Activated T-cell treated with anti-CD3 and anti-CD28 coated beads, Interleukin-2, amount 50 U/mL, for 72 hours (primary cell): ENCODE measurements around the gene BCDIN3D. TPM values are rescaled to one million over a fixed set of nuclear protein-coding genes. Genes with fewer than 3 reads are reported as not detected.

ENCODE experiments used
- ATAC-seq, 2 donors: fragments of 150-1000 bp; cut with Tn5 transposase; replicated peaks in 1 of 2; 2 replicates each; pipeline ENCODE4 v1.10.0; 2021; ENCODE audit warnings: moderate library complexity in 2 of 2, mild to moderate bottlenecking in 1 of 2
- DNase-seq, 2 donors: peaks; one replicate each; pipeline ENCODE4 v3.0.0; 2021 to 2022; ENCODE audit warnings: mixed read lengths in 1 of 2
- H3K27ac Mint-ChIP-seq: one replicate; pipeline ENCODE4 v1.8.0; 2022; ENCODE audit warnings: mild to moderate bottlenecking, moderate library complexity, mixed read lengths
- H3K27me3 Mint-ChIP-seq: one replicate; pipeline ENCODE4 v1.8.0; 2022; ENCODE audit warnings: low read depth, mixed read lengths
- H3K36me3 Mint-ChIP-seq, 2 donors: one replicate each; pipeline ENCODE4 v1.8.0; 2022; ENCODE audit warnings: mixed read lengths in 2 of 2, mild to moderate bottlenecking in 1 of 2; ENCODE audit not compliant: insufficient read depth in 2 of 2
- H3K4me1 Mint-ChIP-seq: one replicate; pipeline ENCODE4 v1.8.0; 2022; ENCODE audit warnings: low read depth, mixed read lengths
- H3K4me3 Mint-ChIP-seq, 2 donors: one replicate each; pipeline ENCODE4 v1.8.0; 2022; ENCODE audit warnings: mild to moderate bottlenecking in 2 of 2, mixed read lengths in 2 of 2, moderate library complexity in 2 of 2
- H3K9me3 Mint-ChIP-seq, 2 donors: one replicate each; pipeline ENCODE4 v1.8.0; 2022; ENCODE audit warnings: mixed read lengths in 2 of 2
- total RNA-seq, 2 donors: library from RNA; stranded (reverse); gene quantifications; one replicate each; pipeline ENCODE4 v1.2.3, GENCODE V29; 2022

The BCDIN3D gene
- total RNA-seq, 2 donors from 2014 or later = 9.0 to 10.8 TPM

DNA sequence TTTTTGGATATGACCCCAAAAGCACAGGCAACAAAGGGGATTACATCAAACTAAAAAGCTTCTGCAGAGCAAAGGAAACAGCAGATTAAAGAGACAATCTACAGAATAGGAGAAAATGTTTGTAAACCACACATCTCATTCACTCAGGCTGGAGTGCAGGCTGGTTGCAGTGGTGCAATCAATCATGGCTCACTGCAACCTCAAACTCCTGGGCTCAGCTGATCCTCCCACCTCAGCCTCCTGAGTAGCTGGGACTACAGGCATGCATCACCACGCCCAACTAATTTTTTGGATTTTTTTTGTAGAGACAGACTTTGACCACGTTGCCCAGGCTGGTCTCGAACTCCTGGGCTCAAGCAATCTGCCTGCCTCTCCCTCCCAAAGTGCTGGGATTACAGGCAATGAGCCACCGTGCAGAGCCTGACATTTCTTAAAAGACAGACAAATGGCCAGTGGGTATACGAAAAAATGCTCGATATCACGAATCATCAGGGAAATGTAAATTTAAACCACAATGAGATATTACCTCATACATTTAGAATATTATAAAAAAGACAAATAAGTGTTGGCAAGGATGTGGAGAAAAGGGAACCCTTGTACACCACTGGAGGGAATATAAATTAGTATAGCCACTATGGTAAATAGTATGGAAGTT lies 24.5 kb downstream of the BCDIN3D start:
- no peaks in the 10 kb centered on the region for H3K9me3 Mint-ChIP-seq
- ATAC-seq (no peak), DNase-seq (no peak)
- peaks cover 14% of the 10 kb centered on the region for H3K4me1 Mint-ChIP-seq
- no peak overlapping the region for H3K4me3 Mint-ChIP-seq
- peak overlapping the region; percentile 15 for H3K27ac Mint-ChIP-seq
- H3K36me3 Mint-ChIP-seq = peaks cover 0 to 2% of the 10 kb centered on the region in 2 donors
- no peaks in the 10 kb centered on the region for H3K27me3 Mint-ChIP-seq

- Mint-ChIP-seq H3K4me3 (no peak overlapping the region), H3K27me3 (no peaks in the 10 kb centered on the region), H3K36me3 (no peaks in the 10 kb centered on the region), H3K27ac (no peak overlapping the region), H3K9me3 (no peaks in the 10 kb centered on the region), H3K4me1 (peaks cover 9% of the 10 kb centered on the region)
- DNase-seq = no peak
- ATAC-seq = no peak
Measured at GRCh38 chr12:49813131-49813530, 29.8 kb downstream of the BCDIN3D start.

DNA sequence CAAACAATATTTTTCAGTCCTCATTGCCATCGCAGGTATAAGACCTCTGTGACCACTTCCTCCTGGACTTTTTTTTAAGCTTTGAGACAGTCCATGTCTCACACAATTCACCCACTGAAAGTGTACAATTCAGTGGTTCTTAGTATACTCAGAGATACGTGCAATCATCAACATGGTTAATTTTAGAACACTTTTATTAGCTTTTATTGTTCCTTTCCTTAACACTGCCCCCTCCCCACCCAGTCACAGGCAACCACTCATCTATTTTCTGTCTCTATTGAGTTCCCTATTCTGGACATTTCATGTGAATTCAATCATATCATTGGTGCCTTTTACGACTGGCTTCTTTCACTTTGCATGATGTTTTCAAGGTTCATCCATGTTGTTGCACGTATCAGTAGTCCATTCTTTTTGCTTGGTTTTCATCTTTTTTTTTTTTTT lies 30.9 kb downstream of the BCDIN3D start:
- no peaks in the 10 kb centered on the region for H3K27me3 Mint-ChIP-seq
- DNase-seq (no peak), ATAC-seq (no peak)
- peaks cover 9% of the 10 kb centered on the region for H3K4me1 Mint-ChIP-seq
- no peaks in the 10 kb centered on the region for H3K36me3 Mint-ChIP-seq
- H3K27ac Mint-ChIP-seq = no peak overlapping the region
- no peak overlapping the region for H3K4me3 Mint-ChIP-seq
- H3K9me3 Mint-ChIP-seq = no peaks in the 10 kb centered on the region

GRCh38 chr12:49811136-49811535 lies 31.8 kb downstream of the BCDIN3D start:
- Mint-ChIP-seq H3K27ac (no peak overlapping the region), H3K9me3 (no peaks in the 10 kb centered on the region), H3K36me3 (no peaks in the 10 kb centered on the region), H3K4me3 (no peak overlapping the region), H3K27me3 (no peaks in the 10 kb centered on the region), H3K4me1 (peaks cover 9% of the 10 kb centered on the region)
- no peak for DNase-seq
- ATAC-seq = no peak

- no peaks in the 10 kb centered on the region for H3K9me3 Mint-ChIP-seq
- no peaks in the 10 kb centered on the region for H3K27me3 Mint-ChIP-seq
- no peak for ATAC-seq
- H3K4me1 Mint-ChIP-seq = peaks cover 9% of the 10 kb centered on the region
- H3K36me3 Mint-ChIP-seq = no peaks in the 10 kb centered on the region
- no peak overlapping the region for H3K27ac Mint-ChIP-seq
- no peak overlapping the region for H3K4me3 Mint-ChIP-seq
- DNase-seq = no peak
Measured at GRCh38 chr12:49809906-49810389, 33.0 kb downstream of the BCDIN3D start.

DNA sequence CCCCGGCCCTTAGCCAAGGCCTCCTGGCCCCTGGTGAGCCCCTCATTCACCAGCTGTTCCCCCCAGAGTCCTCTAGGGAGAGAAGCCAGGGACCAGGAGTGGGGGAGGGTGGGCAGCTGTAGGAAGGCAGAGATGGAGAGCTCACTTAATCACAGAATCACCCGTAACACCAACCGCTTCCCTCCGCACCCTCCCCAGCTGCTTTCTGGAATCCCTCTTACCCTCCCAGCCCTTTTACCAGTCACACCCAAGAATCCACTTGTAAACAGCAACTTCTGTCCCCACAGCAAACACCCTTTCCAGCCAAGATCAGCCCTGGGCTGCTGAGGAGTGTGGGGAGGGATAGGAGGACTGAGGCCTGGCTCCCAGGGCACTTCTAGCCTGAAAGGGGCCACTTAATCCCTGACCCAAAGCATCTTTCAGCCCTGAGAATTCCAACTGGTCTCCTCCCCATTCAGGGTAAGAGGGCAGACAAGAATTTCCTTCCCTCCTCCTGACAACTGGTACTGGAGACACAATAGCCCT lies 33.5 kb downstream of the BCDIN3D start:
- Mint-ChIP-seq H3K9me3 (no peaks in the 10 kb centered on the region), H3K27me3 (no peaks in the 10 kb centered on the region), H3K36me3 (no peaks in the 10 kb centered on the region), H3K4me1 (peaks cover 9% of the 10 kb centered on the region), H3K27ac (no peak overlapping the region), H3K4me3 (no peak overlapping the region)
- ATAC-seq (no peak), DNase-seq (no peak)

DNA sequence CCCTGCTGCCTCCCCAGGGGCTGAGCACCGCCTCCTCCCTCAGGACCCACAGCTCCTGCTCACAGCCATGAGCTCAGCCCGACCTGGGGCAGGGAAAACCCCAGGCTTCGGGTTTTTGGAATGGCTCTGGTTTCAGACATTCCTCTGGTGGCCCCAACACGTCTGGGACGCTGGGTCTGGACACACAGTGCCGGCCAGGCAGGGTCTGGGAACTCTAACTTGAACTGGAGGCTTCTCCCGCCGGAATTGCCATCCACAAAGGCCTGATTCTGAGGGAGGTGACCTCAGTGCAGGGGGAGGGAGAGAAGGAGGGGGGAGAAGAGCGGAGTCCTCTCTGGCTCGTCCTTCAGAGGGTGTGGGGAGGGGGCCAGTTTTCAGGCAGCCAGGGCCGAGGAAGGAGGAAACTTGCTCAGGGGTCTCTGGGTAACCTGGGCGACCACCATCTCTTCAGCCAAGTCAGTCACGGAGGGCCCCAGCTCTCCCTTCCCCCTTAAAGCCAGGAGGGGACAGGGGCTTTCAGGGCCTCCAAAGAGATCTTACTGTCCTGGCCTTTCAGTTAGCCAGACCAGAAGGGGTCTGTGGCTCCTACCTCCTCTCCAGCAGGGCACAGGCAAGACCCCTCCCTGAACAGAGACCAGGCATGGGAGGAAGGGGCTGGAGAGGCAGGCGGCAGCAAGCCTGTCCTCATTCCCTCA lies 34.1 kb downstream of the BCDIN3D start:
- Mint-ChIP-seq H3K27ac (no peak overlapping the region), H3K36me3 (no peaks in the 10 kb centered on the region), H3K4me1 (peaks cover 9% of the 10 kb centered on the region), H3K9me3 (no peaks in the 10 kb centered on the region), H3K4me3 (no peak overlapping the region), H3K27me3 (no peaks in the 10 kb centered on the region)
- no peak for ATAC-seq
- no peak for DNase-seq

GRCh38 chr12:49807991-49808580 lies 34.8 kb downstream of the BCDIN3D start:
- no peaks in the 10 kb centered on the region for H3K27me3 Mint-ChIP-seq
- no peak for ATAC-seq

DNA sequence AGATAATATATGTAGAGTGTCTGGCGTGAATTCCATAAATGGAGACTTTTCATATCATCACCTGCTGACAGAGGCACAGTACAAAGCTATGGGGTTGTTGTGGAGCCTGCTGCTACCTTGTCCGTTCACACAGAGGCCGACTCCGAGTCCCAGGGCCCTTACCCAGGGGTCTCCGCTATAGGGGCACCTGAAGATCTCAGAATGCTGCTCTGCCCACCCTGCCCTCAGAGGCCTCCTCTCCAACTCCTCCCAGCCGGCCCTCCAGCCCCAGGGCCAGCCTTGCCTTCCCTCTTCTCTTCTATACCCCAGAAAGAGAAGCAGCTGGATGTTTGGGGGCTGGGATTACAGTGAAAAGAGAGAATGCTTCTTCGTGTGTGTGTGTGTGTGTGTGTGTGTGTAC lies 36.0 kb downstream of the BCDIN3D start:
- peaks cover 2% of the 10 kb centered on the region for H3K4me1 Mint-ChIP-seq
- ATAC-seq (no peak), DNase-seq (no peak)
- no peaks in the 10 kb centered on the region for H3K27me3 Mint-ChIP-seq
- no peaks in the 10 kb centered on the region for H3K36me3 Mint-ChIP-seq
- no peaks in the 10 kb centered on the region for H3K9me3 Mint-ChIP-seq
- no peak overlapping the region for H3K4me3 Mint-ChIP-seq
- no peak overlapping the region for H3K27ac Mint-ChIP-seq

More at GRCh38 chr12:49807991-49808580, 34.8 kb downstream of the BCDIN3D start:
- H3K4me1 Mint-ChIP-seq = peaks cover 9% of the 10 kb centered on the region
- no peaks in the 10 kb centered on the region for H3K9me3 Mint-ChIP-seq
- no peak for DNase-seq
- no peak overlapping the region for H3K4me3 Mint-ChIP-seq
- H3K36me3 Mint-ChIP-seq = no peaks in the 10 kb centered on the region
- H3K27ac Mint-ChIP-seq = no peak overlapping the region

GRCh38 chr12:49806321-49806813 lies 36.5 kb downstream of the BCDIN3D start:
- ATAC-seq (no peak), DNase-seq (no peak)
- H3K4me1 Mint-ChIP-seq = no peaks in the 10 kb centered on the region
- no peaks in the 10 kb centered on the region for H3K36me3 Mint-ChIP-seq
- no peaks in the 10 kb centered on the region for H3K27me3 Mint-ChIP-seq
- H3K4me3 Mint-ChIP-seq = no peak overlapping the region
- H3K27ac Mint-ChIP-seq = no peak overlapping the region
- no peaks in the 10 kb centered on the region for H3K9me3 Mint-ChIP-seq

DNA sequence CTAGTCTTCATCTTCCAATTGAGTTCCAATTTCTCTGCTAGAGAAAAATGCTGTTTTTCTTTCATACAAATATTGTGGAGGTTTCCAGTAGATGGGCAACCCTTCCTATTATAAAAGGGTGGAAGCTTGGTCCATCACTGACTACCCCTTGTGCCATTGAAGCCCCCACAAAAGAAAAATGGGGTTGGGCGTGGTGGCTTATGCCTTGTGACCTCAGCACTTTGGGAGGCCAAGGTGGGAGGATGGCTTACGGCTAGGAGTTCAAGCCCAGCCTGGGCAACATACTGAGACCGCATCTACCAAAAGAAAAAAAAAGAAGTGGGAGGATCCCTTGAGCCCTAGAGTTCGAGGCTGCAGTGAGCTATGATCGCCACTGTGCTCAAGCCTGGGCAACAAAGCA lies 37.5 kb downstream of the BCDIN3D start:
- ATAC-seq = no peak
- DNase-seq = no peak
- H3K27ac Mint-ChIP-seq = no peak overlapping the region
- H3K27me3 Mint-ChIP-seq = no peaks in the 10 kb centered on the region
- H3K4me1 Mint-ChIP-seq = no peaks in the 10 kb centered on the region
- H3K4me3 Mint-ChIP-seq = no peak overlapping the region
- no peaks in the 10 kb centered on the region for H3K36me3 Mint-ChIP-seq
- no peaks in the 10 kb centered on the region for H3K9me3 Mint-ChIP-seq

- Mint-ChIP-seq H3K27me3 (no peaks in the 10 kb centered on the region), H3K4me1 (no peaks in the 10 kb centered on the region), H3K36me3 (no peaks in the 10 kb centered on the region), H3K9me3 (no peaks in the 10 kb centered on the region), H3K4me3 (no peak overlapping the region), H3K27ac (no peak overlapping the region)
- no peak for DNase-seq
- ATAC-seq = no peak
Measured at GRCh38 chr12:49804821-49805220, 38.1 kb downstream of the BCDIN3D start.
